ENCODE results near the gene CGAS.
"Not testable (repeated sequence)": the region's sequence is repeated elsewhere in the genome, so short reads cannot be mapped to it uniquely, and the experiment has no call there.

CGAS gene

DNA sequence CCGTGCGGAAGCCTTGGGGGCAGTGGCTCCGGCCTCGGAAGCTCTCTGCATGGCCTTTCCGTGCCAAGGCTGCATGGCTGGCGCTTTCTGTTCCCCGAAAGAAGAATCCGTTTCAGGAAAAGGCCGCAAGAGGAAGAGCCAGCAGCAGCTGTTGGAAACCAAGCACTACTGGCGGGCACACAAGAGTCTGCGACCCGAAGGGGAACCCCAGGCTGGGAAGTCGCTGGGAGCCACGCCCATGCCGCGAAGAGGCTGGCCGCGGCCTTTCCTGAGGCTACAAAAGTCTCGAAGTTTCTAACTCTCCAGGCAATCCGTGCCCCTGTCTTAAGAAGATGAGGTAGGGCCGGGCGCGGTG, at the start of gene CGAS:
Gene CGAS, minus strand, starts transcription at position 191 of the 355 bp plus-strand sequence. Its CDS starts 116 bp downstream, at position 75.
- DNase-seq: peak; percentile 89

DNA sequence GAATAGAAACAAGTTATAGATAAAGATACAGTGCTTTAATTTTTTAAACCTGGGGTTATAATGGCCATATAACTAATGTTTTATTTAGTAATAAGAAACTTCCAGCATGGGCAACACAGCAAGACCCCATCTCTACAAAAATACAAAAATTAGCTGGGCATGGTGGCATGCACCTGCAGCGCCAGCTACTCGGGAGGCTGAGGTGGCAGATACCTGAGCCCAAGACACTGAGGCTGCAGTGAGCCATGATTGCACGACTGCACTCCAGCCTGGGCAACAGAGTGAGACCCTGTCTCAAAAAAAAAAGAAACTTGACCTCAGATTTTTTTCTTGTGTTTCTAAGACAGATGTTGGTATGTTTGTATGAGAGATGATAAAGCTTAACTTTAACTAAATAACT, 45.8 kb upstream of the CGAS start:
- no peak for DNase-seq

DNA sequence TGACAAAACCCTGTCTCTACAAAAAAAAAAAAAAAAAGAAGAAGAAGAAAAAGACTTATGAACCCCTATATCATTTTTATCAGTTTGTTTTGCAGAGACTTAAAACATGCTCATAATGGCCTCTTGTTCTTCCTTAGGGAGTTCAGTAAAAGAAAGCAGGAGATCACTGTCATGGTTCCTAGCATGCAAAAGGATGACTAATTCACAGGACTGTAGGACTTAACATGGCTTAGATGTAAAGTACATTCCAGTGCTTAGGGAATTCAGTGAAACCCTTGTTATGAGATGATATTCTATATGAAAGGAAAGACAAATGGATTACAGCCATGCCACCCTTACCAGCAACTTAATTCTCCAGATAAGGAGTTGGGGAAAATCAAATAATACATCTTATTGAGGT, 39.3 kb upstream of the CGAS start:
- no peak for DNase-seq

DNA sequence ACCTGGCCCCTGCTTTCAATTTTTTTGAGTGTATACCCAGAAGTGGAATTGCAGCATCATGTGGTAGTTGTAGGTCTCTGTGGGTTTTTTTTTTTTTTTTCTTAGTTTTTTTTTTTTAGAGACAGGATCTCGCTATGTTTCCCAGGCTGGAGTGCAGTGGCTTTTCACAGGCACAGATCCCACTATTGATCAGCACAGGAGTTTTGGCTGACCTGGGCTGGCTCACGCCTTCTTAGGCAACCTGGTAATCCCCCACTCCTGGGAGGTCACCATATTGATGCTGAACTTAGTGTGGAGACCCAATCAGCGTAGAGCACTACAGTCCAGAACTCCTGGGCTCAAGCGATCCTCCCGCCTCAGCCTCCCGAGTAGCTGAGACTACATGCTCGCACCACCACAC, 35.4 kb upstream of the CGAS start:
- DNase-seq: no peak

DNA sequence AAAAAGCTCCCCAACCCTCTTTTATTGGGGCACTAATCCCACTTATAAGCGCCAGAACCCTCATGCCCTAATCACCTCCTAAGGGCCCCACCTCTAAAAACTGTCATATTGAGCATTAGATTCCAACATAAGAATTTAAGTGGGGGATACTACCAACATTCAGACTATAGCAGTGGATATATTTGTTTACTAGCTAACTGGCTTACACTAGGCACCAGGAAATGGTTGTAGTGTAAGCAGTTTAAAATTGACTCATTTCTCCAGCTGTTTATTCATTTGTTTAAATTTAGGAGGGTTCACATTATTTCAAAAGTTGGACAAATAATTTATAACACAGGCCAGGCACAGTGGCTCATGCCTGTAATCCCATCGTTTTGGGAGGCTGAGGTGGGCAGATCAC, 32.3 kb upstream of the CGAS start:
- no peak for DNase-seq

DNA sequence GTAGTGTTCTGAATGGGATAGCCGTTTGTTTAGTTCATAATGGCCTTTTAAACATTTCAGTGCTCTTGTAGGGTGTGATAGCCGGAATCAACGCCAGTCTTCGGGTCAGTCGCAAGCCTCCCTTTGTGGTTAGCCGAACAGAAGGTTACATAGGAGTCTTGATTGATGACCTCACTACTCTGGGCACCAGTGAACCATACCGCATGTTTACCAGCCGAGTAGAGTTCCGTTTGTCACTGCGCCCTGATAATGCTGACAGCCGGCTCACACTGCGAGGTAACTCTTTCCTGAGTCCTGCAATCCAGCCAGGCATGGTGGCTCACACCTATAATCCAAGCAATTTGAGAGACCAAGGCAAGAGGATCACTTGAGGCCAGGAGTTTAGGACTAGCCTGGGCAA, 29.9 kb upstream of the CGAS start:
- no peak for DNase-seq

DNA sequence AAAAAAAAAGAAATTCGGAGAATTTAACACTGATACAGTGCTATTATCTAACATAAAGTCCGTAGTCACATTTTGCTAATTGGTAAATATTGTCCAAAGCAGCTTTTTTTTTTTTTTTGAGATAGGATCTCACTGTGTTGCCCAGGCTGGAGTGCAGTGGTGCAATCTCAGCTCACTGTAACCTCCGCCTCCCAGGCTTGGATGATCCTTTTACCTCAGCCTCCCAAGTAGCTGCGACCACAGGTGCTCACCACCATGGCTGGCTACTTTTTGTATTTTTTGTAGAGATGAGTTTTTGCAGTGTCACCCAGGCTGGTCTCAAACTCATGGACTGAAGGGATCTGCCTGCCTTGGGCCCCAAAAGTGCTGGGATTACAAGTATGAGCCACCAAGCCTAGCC, 25.3 kb upstream of the CGAS start:
- no peak for DNase-seq

DNA sequence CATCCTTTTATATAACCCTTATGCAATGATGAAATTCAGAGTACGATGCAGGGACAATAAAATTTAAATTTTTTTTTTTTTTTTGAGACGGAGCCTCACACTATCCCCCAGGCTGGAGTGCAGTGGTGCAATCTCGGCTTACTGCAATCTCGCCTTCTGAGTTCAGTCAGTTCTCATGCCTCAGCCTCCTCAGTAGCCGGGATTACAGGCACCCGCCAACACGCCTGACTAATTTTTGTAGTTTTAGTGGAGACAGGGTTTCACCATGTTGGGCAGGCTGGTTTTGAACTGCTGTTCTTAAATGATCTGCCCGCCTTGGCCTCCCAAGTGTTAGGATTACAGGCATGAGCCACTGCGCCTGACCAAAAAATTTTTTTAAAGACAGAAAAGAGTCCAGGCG, 24.6 kb upstream of the CGAS start:
- no peak for DNase-seq

DNA sequence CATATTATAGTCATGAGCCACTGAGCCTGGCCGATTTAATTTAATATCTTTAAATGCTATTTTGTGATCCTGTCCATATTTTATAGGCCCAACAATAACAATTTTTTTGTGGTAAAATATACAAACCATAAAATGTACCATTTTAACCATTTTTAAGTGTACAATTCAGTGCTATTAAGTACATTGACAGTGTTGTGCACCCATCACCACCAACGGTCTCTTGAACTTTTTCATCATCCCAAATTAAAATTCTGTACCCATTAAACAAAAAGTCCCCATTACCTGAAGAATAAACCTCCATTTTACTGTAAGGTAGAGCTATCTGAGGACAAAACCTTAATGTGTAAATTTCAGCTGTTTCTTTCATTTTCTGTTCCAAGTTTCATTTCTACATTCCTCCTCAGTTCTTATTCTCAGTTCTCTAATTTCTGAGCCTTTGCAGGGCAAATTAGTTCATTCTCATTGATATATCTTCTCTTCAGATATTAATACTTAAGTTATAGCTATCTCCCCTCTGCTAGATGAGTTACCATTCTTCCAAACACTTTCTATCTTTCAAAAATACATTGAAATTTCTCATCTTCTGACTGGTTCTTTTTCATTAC, 19.7 kb upstream of the CGAS start:
- DNase-seq: no peak

DNA sequence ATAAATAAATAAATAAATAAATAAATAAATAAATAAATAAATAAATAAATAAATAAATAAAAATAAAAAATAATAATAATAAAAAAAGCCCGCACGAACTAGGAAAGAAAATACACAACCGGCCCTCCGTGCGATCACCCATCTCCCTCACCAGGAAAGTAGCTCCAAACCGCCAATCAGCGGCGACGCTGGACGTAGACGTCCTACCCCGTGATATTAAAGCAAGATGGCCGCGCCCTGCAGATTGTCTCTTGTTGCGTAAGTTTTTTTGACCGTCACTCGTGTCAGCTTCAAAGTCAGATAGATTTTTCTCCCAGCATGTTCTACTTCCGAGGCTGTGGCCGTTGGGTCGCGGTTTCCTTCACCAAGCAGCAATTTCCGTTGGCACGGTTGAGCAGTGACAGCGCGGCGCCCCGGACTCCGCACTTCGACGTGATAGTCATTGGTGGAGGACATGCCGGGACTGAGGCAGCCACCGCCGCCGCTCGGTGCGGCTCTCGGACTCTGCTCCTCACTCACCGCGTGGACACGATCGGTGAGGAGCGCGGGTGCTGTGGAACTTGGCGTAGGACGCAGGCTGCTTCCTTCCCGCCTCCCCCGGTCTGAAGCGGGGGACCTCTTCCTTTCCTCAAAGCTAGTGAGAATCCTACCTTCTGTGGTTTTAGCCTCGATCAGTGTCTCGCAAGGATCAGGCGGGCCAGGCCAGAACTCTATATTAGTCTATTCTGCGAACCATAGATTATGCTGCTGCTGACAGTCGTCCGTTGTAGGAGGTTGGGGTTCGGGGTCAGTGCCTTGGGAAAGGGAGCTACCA, 9.6 kb upstream of the CGAS start, which contains the start of gene MTO1:
Gene MTO1, plus strand, starts transcription at position 201 of the 814 bp plus-strand sequence. Its CDS starts 118 bp downstream, at position 319.
- peak; percentile 90 for DNase-seq

DNA sequence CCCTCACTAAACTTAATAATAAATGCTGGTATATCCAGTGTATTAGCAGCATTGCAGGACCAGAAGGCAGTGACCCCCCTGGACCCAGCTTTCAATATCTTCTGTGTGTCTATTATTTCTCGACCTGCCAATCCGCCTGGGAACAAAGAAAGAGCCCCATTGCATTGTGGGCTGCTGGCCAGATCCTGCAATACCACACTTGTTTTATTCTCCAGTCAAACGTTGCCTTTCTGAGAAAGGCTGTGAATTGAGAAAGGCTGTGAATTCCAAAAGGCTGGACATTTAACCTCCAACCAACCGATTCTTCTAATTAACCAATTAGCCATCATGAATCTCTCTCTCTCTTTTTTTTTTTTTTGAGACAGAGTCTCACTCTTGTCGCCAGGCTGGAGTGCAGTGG, 8.0 kb upstream of the CGAS start:
- no peak for DNase-seq

DNA sequence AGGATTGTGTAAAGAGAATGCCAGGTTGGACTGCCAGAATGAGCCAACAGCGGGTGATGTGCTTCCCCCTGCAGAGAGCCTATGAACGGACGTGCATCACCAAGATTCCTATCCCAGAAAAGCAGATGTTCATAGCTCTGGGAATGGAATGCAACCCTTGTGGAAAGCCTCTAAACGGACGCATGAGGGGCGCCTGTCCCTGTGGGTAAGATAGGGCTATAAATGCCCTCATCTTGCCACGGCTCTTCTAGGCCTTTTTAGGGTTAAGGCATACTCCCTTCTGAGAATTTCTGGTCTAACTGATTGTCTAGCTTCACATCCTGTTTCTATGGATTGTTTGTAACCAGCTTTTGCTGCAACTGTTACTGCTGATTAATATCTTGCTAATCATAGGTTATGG, 7.4 kb upstream of the CGAS start:
- not testable (repeated sequence) for DNase-seq

DNA sequence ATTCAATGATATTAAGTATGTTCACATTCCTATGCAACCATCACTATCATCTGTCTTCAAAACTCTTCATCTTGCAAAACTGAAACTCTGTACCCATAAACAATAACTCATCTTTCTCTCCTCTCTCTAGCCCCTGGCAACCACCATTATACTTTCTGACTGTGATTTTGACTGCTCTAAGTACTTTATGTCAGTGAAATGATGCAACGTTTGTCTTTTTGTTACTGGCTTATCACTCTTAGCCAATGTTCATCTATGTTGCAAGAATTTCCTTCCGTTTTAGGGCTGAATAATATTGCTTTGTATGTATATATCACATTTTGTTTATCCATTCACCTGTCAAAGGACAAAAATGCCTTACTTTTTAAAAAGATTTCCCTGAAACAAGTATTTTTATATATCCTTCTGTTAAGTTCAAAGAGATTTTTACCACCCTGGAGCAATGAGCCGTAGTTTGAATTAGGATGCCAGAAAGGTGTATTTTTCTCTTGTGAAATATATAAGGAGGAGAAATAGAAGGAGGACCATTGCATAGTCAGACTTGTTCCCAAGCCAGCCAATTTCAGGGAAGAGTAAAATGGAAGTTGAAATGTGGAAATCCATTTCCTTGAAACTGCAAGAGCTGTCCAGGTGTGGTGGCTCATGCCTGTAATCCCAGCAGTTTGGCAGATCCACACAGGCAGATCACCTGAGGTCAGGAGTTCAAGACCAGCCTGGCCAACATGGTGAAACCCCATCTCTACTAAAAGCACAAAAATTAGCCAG, 4.0 kb upstream of the CGAS start:
- DNase-seq: no peak

DNA sequence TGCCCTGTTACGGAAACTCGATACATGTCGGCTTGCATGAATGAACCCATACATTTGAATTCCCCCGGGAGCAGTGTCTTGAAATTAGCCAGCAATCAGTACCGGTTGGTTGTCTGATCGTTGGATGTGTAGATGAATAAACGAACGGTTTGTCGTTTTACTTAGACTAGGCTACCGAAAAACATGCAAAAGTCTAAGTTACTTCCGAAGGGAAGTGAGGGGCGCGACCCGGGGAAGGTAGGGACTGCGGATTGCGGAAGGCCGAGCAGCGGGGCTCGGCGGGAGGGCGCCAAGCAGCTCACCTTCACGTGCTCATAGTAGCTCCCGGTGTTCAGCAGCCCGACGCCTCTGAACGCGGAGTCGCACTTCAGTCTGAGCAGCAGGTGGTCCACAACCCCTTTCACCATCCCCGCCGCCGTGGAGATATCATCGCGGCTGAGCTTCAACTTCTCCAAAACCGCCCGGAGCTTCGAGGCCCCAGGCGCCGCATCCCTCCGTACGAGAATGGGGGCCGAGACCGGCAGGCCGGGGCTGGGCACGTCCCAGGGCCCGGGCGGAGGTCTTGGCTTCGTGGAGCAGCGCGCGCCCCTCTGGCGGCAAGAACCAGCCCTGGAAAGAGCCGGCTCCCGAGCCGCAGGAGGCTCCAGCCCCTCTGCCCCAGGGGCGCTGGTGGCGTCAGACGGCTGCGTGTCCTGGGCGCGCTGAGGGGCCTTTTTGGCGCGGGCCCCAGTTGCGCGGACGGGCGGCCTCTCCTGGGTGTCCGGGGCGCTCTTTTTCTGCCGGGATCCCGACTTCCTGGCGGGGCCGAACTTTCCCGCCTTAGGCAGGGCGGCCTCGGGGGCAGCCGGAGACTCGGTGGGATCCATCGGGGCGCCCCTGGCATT, 632 bp downstream of the CGAS start:
- peak; percentile 64 for DNase-seq

DNA sequence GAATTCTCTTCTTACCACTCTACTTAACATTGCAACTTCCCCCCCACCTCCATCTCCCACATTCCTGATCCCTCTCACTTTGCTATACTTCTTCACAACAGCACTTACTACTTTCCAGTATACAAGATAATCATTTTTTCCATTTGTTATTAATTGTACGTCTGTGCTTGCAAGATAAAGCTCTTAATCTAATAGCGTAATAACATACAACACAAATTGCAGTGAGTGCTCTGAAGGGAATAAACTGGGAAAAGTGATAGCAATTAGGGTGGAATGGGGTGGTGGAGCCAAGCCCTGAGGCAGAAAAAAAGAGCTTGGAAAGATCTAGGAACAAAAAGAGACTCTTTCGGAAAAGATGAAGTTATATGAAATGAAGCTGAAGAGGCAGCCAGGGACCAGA, 8.5 kb downstream of the CGAS start:
- no peak for DNase-seq

DNA sequence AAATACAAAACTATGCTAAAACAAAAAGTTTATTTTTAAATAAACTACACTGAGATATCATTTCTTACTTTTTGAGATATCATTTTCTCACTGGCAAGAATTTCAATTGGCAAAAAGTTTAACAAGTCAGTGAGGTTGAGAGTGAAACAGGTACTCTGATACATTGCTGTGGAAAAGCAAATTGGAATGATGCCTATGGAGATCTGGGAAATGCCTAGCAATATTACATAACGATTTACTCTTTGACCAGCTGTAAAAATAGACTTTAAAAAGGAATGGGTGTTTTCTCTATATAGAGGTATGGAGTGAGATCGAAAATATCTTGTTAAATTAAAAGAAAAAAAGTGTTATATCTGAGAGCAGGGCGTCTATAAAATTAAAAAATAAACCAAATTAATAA, 16.9 kb downstream of the CGAS start:
- DNase-seq: no peak

DNA sequence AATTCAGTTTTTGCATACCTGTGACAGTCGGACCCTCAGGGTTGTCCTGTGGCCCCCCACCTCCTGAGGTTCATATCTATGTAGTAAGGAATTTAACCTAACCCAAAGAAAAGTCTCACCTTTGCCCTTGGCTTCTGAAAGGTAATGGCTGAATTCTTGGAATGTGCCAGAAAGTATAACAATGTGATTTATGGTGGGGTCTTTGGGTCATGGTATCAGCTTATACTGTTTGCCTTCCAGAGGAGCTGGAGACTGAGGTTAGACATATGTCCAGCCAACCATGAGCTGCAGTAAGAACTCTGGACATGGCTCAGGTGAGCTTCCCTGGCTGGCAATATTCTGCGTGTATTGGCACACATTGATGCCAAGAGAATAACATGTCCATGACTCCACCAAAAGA, 30.6 kb downstream of the CGAS start:
- no peak for DNase-seq

DNA sequence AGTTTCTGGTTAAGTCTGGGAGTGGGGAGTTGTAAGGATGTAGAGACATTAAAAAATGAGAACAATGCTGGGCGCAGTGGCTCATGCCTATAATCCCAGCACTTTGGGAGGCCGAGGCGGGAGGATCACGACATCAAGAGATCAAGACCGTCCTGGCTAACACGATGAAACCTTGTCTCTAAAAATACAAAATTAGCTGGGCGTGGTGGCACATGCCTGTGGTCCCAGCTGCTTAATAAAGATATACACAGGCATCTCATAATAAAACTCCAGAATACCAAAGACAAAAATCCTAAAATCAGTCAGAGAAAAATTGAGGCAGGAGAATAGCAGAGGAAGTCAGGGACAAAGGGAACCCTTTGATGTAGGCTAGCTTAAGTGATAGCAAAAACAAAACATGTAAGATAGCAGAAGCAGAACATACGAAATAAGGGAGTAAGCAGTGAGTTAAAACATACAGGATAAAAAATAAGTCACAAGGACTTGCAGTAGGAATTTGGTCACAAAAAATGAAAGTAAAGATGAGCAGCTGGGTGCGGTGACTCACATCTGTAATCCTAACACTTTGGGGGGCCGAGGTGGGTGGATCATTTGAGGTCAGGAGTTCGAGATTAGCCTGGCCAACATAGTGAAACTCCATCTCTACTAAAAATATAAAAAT, 33.9 kb downstream of the CGAS start:
- no peak for DNase-seq

DNA sequence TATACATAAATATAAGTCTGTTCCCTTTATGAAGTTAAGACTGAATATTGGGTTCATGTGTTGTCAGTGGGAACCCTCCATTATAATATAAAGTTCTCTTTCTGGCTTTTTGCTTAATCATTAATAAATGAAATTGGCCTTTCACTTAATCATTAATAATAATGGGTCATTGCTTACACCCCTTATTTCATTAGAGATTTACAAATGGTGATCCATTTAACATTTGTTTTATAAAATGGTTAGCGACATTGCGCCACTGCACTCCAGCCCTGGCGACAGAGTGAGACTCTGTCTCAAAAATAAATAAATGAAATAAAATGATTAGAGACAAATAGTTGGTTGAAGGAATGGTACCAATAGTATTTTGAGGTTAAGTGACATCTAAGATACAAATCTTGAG, 39.0 kb downstream of the CGAS start:
- DNase-seq: no peak

DNA sequence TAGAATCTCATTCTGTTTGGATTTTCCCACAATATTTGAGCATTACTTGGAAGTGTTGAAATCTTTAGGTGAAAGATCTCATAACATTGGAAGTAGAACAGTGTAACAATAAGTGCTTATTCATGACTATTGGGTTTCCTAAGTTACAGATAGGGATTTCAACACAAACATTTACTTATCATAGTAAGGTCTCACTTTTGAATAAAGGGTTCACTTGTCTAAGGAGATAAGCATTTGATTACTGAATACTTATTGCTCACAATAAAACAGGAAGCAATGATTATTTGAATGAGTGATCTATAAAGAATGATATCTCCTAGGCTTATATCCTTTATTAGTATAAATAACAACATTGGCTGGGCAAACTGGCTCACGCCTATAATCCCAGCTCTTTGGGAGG, 42.7 kb downstream of the CGAS start:
- no peak for DNase-seq

DNA sequence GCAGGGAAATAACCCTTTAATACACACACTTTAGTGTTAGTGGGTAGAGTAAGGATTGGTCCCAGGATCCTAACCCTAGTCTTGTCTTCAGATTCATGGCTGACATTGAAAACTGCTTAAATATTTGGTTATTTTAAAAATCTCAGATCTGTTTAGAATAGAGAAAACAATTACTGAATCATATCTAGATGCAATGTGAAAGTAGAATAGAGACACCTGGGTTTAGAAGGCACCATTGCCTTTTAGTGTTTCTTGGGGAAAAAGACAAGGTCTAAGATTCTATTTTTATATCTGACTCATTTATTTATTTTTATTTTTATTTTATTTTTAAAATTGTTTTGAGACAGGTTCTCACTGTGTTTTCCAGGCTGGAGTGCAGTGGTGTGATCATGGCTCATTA, 51.4 kb downstream of the CGAS start:
- DNase-seq: no peak

DNA sequence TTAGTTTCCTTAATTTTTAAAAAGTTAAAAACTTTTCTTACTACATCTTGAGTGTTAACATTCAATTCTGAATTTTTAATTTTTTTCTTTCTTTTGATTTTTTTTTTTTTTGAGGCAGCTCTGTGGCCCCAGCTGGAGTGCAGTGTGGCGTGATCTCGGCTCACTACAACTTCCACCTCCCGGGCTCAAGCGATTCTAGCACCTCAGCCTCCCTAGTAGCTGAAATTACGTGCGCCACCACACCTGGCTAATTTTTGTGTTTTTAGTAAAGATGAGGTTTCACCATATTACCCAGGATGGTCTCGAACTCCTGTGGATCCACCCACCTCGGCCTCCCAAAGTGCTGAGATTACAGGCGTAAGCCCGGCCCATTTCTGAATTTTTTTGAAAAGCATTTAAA, 56.2 kb downstream of the CGAS start:
- DNase-seq: no peak
